HL-60/S4 treated with phorbol 12-myristate 13-acetate at 8.2 ng/mL for 4 days and 3 days (cell line): ENCODE results near the gene LZTS2.

Source experiments
- in situ Hi-C: fragments of 300-500 bp; cut with MboI; formaldehyde crosslinking; loops from 2 replicates; pipeline ENCODE4 v1.15.0; 2022; ENCODE audit warnings: low sequenced_read_pairs

LZTS2 gene

GRCh38 chr10:101012525-101013364, 13.1 kb downstream of the LZTS2 start:
- in situ Hi-C loops = no loop called here

- in situ Hi-C loops = no loop called here
Observed at GRCh38 chr10:101013365-101013825, 13.8 kb downstream of the LZTS2 start.

- in situ Hi-C loops = no loop called here
Observed at GRCh38 chr10:101014230-101014884, 14.7 kb downstream of the LZTS2 start.

- in situ Hi-C loops = no loop called here
Observed at GRCh38 chr10:101014966-101015581, 15.5 kb downstream of the LZTS2 start.

- in situ Hi-C loops = no loop called here
Observed at GRCh38 chr10:101015582-101015973, 16.0 kb downstream of the LZTS2 start.

GRCh38 chr10:101016814-101017213, 17.2 kb downstream of the LZTS2 start:
- in situ Hi-C loops = no loop called here

- in situ Hi-C loops = no loop called here
Observed at GRCh38 chr10:101018118-101018599, 18.6 kb downstream of the LZTS2 start.

GRCh38 chr10:101018600-101019439, 19.2 kb downstream of the LZTS2 start:
- in situ Hi-C loops = no loop called here

- in situ Hi-C loops = no loop called here
Observed at GRCh38 chr10:101019440-101019703, 19.8 kb downstream of the LZTS2 start.

- in situ Hi-C loops = no loop called here
Observed at GRCh38 chr10:101020427-101021075, 20.9 kb downstream of the LZTS2 start.

- in situ Hi-C loops = no loop called here
Observed at GRCh38 chr10:101021239-101021638, 21.6 kb downstream of the LZTS2 start.

- in situ Hi-C loops = no loop called here
Observed at GRCh38 chr10:101021692-101022251, 22.2 kb downstream of the LZTS2 start.

GRCh38 chr10:101022967-101023705, 23.5 kb downstream of the LZTS2 start:
- in situ Hi-C loops = no loop called here

GRCh38 chr10:101027106-101027720, 27.6 kb downstream of the LZTS2 start:
- in situ Hi-C loops = no loop called here

GRCh38 chr10:101028446-101029337, 29.1 kb downstream of the LZTS2 start:
- in situ Hi-C loops = no loop called here

GRCh38 chr10:101029520-101030295, 30.1 kb downstream of the LZTS2 start:
- in situ Hi-C loops = no loop called here

GRCh38 chr10:101030496-101031127, 31.0 kb downstream of the LZTS2 start:
- in situ Hi-C loops = no loop called here
